ENCODE results near the gene RCAN1. TPM values are rescaled to one million over a fixed set of nuclear protein-coding genes. Genes with fewer than 3 reads are reported as not detected.
"Not testable (repeated sequence)": the region's sequence is repeated elsewhere in the genome, so short reads cannot be mapped to it uniquely, and the experiment has no call there.

The RCAN1 gene
- total RNA-seq, 1 experiment from 2014 or later: 13.5 TPM

DNA sequence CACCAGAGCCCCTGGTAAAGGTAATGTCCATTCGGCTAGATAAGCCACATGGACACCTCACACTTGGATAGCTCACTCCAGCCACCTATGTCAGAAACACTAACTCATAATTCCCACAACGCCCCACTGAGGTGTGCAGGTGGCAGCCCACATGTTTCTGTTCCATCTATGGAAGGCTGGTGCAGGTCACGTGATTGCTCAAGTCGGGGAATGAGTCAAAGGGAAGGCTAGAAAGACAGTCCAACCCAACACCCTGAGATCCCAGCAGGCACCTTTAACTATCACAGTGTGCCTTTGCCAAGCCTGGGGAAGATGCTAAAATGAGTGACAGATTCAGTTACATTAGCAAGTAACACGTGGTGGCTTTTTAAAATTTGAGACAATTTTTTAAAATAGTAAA, 57.7 kb downstream of the RCAN1 start:
- Histone ChIP-seq H3K27me3 (ENCODE audit: control insufficient read depth, insufficient read depth, low read length) (no peaks in the 10 kb centered on the region), H3K9me3 (ENCODE audit: control insufficient read depth, insufficient read depth, low read depth, low read length) (no peaks in the 10 kb centered on the region), H3K36me3 (ENCODE audit: control insufficient read depth, insufficient read depth, low read length) (no peaks in the 10 kb centered on the region), H3K4me1 (ENCODE audit: control insufficient read depth, insufficient read depth, low read length) (no peaks in the 10 kb centered on the region), H3K4me3 (ENCODE audit: low read depth in 2 of 2, low read length in 2 of 2) (no peak overlapping the region), H3K27ac (ENCODE audit: low read length) (no peak overlapping the region)
- ATAC-seq (no peak), DNase-seq (ENCODE audit: low read depth, low spot score) (no peak)
- TF ChIP-seq, protein P1, sequence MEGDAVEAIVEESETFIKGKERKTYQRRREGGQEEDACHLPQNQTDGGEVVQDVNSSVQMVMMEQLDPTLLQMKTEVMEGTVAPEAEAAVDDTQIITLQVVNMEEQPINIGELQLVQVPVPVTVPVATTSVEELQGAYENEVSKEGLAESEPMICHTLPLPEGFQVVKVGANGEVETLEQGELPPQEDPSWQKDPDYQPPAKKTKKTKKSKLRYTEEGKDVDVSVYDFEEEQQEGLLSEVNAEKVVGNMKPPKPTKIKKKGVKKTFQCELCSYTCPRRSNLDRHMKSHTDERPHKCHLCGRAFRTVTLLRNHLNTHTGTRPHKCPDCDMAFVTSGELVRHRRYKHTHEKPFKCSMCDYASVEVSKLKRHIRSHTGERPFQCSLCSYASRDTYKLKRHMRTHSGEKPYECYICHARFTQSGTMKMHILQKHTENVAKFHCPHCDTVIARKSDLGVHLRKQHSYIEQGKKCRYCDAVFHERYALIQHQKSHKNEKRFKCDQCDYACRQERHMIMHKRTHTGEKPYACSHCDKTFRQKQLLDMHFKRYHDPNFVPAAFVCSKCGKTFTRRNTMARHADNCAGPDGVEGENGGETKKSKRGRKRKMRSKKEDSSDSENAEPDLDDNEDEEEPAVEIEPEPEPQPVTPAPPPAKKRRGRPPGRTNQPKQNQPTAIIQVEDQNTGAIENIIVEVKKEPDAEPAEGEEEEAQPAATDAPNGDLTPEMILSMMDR (IDR thresholded peaks at IDR 0.05): no peak
- TF ChIP-seq POLR2AphosphoS5 (IDR thresholded peaks at IDR 0.05; ENCODE audit: low read depth, low read length): no peak
- no peak for TF ChIP-seq REST (IDR thresholded peaks at IDR 0.05; ENCODE audit: insufficient read depth in 1 of 2, low read depth in 2 of 2, low read length in 1 of 2)
- TF ChIP-seq TCF7L2 (IDR thresholded peaks at IDR 0.05; ENCODE audit: low read depth, low read length): no peak
- TF ChIP-seq SIN3A (IDR thresholded peaks at IDR 0.05; ENCODE audit: borderline replicate concordance, insufficient read depth, low read depth, low read length): no peak
- no TSS peak for BruUV-seq (replicated peaks)
- POLR2A ChIA-PET: no interaction called here
- in situ Hi-C loops (cut with HindIII; ENCODE audit: low pct_unique_long_range_greater_than_20kb, low sequenced_read_pairs) (no loop called here), intact Hi-C loops (cut with micrococcal nuclease; ENCODE audit: unreplicated experiment) (no loop called here)
- CTCF ChIA-PET: no interaction called here

- H3K27me3 ChIP-seq (ENCODE audit: control insufficient read depth, insufficient read depth, low read length); DNase-seq (ENCODE audit: low read depth, low spot score); H3K27ac ChIP-seq (ENCODE audit: low read length); H3K9me3 ChIP-seq (ENCODE audit: control insufficient read depth, insufficient read depth, low read depth, low read length); ATAC-seq; CTCF ChIA-PET; in situ Hi-C loops (cut with HindIII; ENCODE audit: low pct_unique_long_range_greater_than_20kb, low sequenced_read_pairs); H3K36me3 ChIP-seq (ENCODE audit: control insufficient read depth, insufficient read depth, low read length); H3K4me3 ChIP-seq (ENCODE audit: low read depth in 2 of 2, low read length in 2 of 2); H3K4me1 ChIP-seq (ENCODE audit: control insufficient read depth, insufficient read depth, low read length); intact Hi-C loops (cut with micrococcal nuclease; ENCODE audit: unreplicated experiment); BruUV-seq (replicated peaks); POLR2A ChIA-PET: not testable (repeated sequence)
These were observed 60.2 kb downstream of the RCAN1 start for GRCh38 chr21:34554670-34555069.

DNA sequence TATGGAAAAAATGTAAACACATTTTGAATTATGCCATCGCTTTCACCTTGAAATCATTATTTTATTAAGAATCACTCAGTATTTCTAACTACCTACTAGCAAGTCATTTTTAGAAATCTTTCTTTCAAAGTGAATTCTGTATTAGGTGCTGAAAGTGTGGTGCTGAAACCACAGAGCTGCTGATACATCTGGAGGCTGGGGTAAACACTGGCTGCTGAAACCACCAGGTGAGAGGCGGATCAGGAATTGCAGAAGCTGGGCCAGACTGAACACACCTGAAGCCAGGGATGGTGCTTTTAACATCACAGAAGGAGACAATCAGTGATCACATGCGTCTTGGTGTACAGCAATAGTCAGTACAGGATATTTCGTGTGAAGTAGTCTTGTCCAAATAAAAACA, 60.7 kb downstream of the RCAN1 start:
- no peak overlapping the region for H3K27ac ChIP-seq (ENCODE audit: low read length)
- no peak overlapping the region for H3K4me3 ChIP-seq (ENCODE audit: low read depth in 2 of 2, low read length in 2 of 2)
- no peaks in the 10 kb centered on the region for H3K9me3 ChIP-seq (ENCODE audit: control insufficient read depth, insufficient read depth, low read depth, low read length)
- no peaks in the 10 kb centered on the region for H3K36me3 ChIP-seq (ENCODE audit: control insufficient read depth, insufficient read depth, low read length)
- ChIA-PET POLR2A (no interaction called here), CTCF (no interaction called here)
- no TSS peak for BruUV-seq (replicated peaks)
- TF ChIP-seq SIN3A (IDR thresholded peaks at IDR 0.05; ENCODE audit: borderline replicate concordance, insufficient read depth, low read depth, low read length) (no peak), POLR2AphosphoS5 (IDR thresholded peaks at IDR 0.05; ENCODE audit: low read depth, low read length) (no peak), REST (IDR thresholded peaks at IDR 0.05; ENCODE audit: insufficient read depth in 1 of 2, low read depth in 2 of 2, low read length in 1 of 2) (no peak), TCF7L2 (IDR thresholded peaks at IDR 0.05; ENCODE audit: low read depth, low read length) (no peak)
- TF ChIP-seq, protein P1 (IDR thresholded peaks at IDR 0.05): no peak
- ATAC-seq (no peak), DNase-seq (ENCODE audit: low read depth, low spot score) (no peak)
- in situ Hi-C loops (cut with HindIII; ENCODE audit: low pct_unique_long_range_greater_than_20kb, low sequenced_read_pairs) (no loop called here), intact Hi-C loops (cut with micrococcal nuclease; ENCODE audit: unreplicated experiment) (no loop called here)
- H3K4me1 ChIP-seq (ENCODE audit: control insufficient read depth, insufficient read depth, low read length): no peaks in the 10 kb centered on the region
- no peaks in the 10 kb centered on the region for H3K27me3 ChIP-seq (ENCODE audit: control insufficient read depth, insufficient read depth, low read length)
